ENCODE data around the gene OR5D16.
"Not testable (repeated sequence)": the region's sequence is repeated elsewhere in the genome, so short reads cannot be mapped to it uniquely, and the experiment has no call there.

OR5D16 gene

GRCh38 chr11:55838452-55838851 lies at the start of gene OR5D16:
TSS of gene OR5D16 (plus strand) at chr11:55838752. CDS start at chr11:55838752, 0 bp downstream.
- no peak for DNase-seq

- no peak for DNase-seq
Observed at GRCh38 chr11:55791606-55792005, 46.9 kb upstream of the OR5D16 start.

- DNase-seq: no peak
Observed at GRCh38 chr11:55793321-55793720, 45.2 kb upstream of the OR5D16 start.

GRCh38 chr11:55795256-55795655 lies 43.3 kb upstream of the OR5D16 start, which contains the start of gene OR5D14:
TSS of gene OR5D14 (plus strand) at chr11:55795556. CDS start at chr11:55795556, 0 bp downstream.
- DNase-seq: no peak

- DNase-seq: no peak
Observed at GRCh38 chr11:55806248-55806647, 32.3 kb upstream of the OR5D16 start.

- DNase-seq: no peak
Observed at GRCh38 chr11:55811067-55811466, 27.5 kb upstream of the OR5D16 start, which contains the start of gene OR5L1. TSS of gene OR5L1 (plus strand) at chr11:55811367. CDS start at chr11:55811467, 100 bp downstream.

GRCh38 chr11:55819330-55819729 lies 19.2 kb upstream of the OR5D16 start, which contains the start of gene OR5D18:
TSS of gene OR5D18 (plus strand) at chr11:55819630. CDS start at chr11:55819630, 0 bp downstream.
- DNase-seq: no peak

- no peak for DNase-seq
Observed at GRCh38 chr11:55826919-55827318, 11.6 kb upstream of the OR5D16 start, which contains the start of gene OR5L2. TSS of gene OR5L2 (plus strand) at chr11:55827219. CDS start at chr11:55827219, 0 bp downstream.

GRCh38 chr11:55847453-55847852 lies 8.9 kb downstream of the OR5D16 start:
- DNase-seq: no peak

- DNase-seq: no peak
Observed at GRCh38 chr11:55849037-55849436, 10.5 kb downstream of the OR5D16 start.

GRCh38 chr11:55852141-55852540 lies 13.6 kb downstream of the OR5D16 start:
- no peak for DNase-seq

- DNase-seq: no peak
Observed at GRCh38 chr11:55854704-55855103, 16.2 kb downstream of the OR5D16 start.

GRCh38 chr11:55867354-55867753 lies 28.8 kb downstream of the OR5D16 start:
- DNase-seq: not testable (repeated sequence)

- not testable (repeated sequence) for DNase-seq
Observed at GRCh38 chr11:55872731-55873130, 34.2 kb downstream of the OR5D16 start.

GRCh38 chr11:55873146-55873545 lies 34.6 kb downstream of the OR5D16 start:
- DNase-seq: peak in 3 of 58 donors; percentile 3 to 43 (median 22)

- not testable (repeated sequence) for DNase-seq
Observed at GRCh38 chr11:55882997-55883396, 44.4 kb downstream of the OR5D16 start, which contains the start of gene TRIM51. TSS of gene TRIM51 (plus strand) at chr11:55883297. CDS start at chr11:55885429, 2,132 bp downstream.

- DNase-seq: not testable (repeated sequence)
Observed at GRCh38 chr11:55884995-55885394, 46.4 kb downstream of the OR5D16 start.

- DNase-seq: not testable (repeated sequence)
Observed at GRCh38 chr11:55885481-55885880, 46.9 kb downstream of the OR5D16 start.

All from anterior cingulate cortex (tissue), 58 donors.